Retinal pigment epithelial cell (primary cell): ENCODE results near the gene ARFIP1.

Source experiments
- DNase-seq: peaks from one replicate; pipeline ENCODE4 v3.0.0-alpha.2; 2010; ENCODE audit warnings: low read depth
- H3K4me3 ChIP-seq: 2 replicates; pipeline ENCODE4 v1.5.1; 2011; ENCODE audit warnings: mild to moderate bottlenecking, low read length, control low read depth, moderate library complexity
- TF ChIP-seq, protein P1 (sequence below): conservative IDR thresholded peaks from 2 replicates; pipeline ENCODE4 v1.5.1; 2011; ENCODE audit warnings: low read depth, low read length, control low read depth, inconsistent platforms

The ARFIP1 gene

DNA sequence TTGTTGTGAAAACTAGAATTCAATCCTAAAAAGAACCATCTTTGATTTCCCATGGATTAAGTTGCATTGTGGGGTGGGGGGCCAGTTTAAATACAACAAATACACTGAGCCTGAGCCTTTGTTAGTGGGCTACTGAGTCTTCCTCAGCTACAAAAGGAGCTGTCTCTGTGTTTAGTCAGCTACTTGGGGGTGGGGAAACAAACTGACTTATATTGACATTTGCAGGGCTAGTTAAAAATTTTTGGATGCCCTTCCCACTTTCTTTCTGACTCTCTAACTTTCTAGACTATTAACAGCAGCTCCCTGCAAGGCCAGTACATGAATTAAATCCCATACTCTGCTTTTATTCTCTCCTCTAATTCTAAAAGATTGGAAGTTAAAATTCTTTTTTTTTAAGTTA is 123.9 kb downstream of the ARFIP1 start:
- no peak overlapping the region for H3K4me3 ChIP-seq
- TF ChIP-seq, protein P1, sequence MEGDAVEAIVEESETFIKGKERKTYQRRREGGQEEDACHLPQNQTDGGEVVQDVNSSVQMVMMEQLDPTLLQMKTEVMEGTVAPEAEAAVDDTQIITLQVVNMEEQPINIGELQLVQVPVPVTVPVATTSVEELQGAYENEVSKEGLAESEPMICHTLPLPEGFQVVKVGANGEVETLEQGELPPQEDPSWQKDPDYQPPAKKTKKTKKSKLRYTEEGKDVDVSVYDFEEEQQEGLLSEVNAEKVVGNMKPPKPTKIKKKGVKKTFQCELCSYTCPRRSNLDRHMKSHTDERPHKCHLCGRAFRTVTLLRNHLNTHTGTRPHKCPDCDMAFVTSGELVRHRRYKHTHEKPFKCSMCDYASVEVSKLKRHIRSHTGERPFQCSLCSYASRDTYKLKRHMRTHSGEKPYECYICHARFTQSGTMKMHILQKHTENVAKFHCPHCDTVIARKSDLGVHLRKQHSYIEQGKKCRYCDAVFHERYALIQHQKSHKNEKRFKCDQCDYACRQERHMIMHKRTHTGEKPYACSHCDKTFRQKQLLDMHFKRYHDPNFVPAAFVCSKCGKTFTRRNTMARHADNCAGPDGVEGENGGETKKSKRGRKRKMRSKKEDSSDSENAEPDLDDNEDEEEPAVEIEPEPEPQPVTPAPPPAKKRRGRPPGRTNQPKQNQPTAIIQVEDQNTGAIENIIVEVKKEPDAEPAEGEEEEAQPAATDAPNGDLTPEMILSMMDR, result no peak
- no peak for DNase-seq

DNA sequence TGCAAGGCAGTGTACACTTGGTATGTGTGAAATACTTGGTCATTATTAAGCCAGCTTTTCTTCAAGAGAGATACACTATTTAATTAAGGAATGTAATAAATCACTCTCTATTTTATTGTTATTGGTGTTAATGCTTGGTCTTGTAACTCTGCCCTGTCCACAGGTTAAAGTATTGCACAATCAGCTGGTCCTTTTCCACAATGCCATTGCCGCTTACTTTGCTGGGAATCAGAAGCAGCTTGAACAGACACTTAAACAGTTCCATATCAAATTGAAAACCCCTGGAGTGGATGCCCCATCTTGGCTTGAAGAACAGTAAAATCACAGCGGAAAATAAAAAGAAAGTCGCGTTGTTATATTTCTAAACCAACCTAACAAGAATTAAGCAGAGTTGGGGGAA is 130.1 kb downstream of the ARFIP1 start:
- TF ChIP-seq, protein P1, result no peak
- DNase-seq, result no peak
- H3K4me3 ChIP-seq, result no peak overlapping the region

DNA sequence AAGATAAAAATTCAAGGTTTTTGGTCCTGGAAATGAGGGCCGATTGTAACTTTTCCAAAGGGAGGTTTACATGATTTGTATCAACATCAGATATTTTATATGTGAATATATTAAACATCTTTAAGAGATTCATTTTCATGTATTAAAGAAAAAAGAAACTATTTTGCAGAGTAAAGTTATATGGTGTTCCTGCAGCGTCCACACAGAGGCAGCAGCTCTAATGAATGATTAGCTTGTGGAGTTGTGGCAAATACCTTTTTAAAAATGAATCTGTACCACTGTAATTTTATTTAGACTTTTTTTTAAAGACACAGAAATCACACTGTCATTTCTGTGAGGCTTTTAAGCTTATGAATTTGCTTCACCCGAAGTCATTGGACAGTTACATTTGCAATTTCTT is 130.8 kb downstream of the ARFIP1 start:
- H3K4me3 ChIP-seq, result no peak overlapping the region
- TF ChIP-seq, protein P1, result peak; percentile 4
- no peak for DNase-seq

DNA sequence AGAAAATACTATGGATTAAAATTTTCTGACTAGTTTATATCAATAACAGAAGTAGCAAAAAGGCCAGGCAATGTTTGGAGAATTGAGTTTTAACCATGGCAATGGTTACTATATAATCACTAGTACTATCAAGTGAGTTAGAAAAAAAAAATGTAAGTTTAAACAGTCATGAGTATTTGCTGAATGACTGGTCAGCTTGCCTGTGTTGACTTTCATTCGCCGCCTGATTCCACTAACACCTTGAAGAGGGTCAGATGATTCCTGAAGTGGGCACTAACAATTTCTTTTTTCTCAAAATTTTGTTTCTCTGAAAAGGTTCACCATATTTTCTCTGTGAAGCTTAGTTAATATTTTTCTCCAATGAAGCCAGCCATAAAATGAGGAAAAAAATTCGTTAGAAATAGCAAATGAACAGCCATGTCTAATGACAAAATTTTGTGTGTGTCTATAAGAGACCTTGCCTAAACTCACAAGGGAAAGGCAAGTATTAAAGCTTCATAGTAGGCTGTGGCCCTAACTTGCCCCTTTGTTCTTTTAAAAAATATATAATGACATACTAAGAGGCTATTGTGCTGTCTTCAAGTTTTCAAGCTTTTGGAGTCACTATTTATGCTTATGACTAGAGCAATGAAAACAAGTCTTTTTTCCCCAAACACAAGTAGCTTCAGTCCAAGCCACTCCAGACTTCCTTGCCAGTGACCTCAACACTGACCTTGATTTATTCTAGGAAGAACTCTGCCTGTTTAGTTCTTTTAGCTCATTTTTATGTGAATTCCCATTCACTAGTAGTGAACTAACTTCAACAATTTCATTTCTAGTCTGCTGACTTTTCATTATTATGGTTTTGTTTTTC is 138.0 kb downstream of the ARFIP1 start:
- H3K4me3 ChIP-seq, result no peak overlapping the region
- no peak for DNase-seq
- TF ChIP-seq, protein P1, result no peak

DNA sequence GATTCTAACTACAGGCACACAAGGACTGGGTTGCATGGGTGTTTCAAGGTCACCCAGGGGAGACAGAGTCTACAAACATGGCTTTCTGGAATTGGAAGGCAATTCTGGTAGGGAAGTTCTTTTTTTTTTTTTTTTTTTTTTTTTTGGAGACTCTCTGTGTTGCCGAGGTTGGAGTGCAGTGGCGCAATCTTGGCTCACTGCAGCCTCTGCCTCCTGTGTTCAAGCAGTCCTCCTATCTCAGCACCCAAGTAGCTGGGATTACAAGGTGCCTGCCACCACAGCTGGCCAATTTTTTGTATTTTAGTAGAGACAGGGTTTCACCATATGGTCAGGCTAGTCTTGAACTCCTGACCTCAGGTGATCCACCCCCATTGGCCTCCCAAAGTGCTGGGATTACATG is 140.1 kb downstream of the ARFIP1 start:
- no peak for DNase-seq
- H3K4me3 ChIP-seq, result no peak overlapping the region
- TF ChIP-seq, protein P1, result no peak

DNA sequence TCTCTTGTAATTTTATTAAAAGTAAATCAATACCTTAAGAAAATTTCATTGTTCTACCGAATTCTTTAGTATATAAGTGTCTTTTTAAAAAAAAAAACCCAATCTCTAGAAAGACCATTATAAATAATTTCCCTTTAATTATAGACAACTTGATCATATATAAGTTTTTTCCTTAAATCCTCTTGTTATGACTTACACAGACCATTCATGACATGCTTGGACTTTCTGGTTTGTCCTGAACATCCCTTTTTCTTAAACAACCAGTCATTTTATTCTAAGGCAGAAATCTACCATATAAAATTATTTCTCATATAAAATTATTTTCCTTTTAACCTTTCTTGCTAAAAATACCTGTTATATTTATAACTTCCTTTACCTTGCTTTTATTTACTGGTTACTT is 141.0 kb downstream of the ARFIP1 start:
- DNase-seq, result no peak
- no peak overlapping the region for H3K4me3 ChIP-seq
- TF ChIP-seq, protein P1, result no peak

DNA sequence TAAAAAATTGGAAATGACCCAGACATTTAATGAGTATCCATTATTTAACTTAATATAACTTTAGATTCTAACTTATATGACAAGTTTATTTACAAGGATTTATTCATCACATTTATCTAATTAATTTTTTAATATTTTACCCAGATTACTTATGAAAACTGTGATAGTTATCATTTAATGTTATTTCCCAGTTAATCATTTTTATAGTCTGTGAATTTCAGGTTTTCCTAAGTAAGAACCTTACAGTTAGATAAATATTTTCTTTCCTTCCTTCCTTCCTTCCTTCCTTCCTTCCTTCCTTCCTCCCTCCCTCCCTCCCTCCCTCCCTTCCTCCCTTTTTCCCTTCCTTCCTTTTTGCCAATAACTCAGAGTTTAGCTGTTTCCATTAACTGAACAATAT is 141.5 kb downstream of the ARFIP1 start:
- no peak overlapping the region for H3K4me3 ChIP-seq
- TF ChIP-seq, protein P1, result no peak
- DNase-seq, result no peak
